GM21360 (cell line): Measurements from ENCODE around the gene SIAE.

Experiments
- ATAC-seq: cut with Tn5 transposase; IDR thresholded peaks from one replicate; pipeline ENCODE4 v1.9.1; 2021; ENCODE audit warnings: mild to moderate bottlenecking, moderate library complexity; ENCODE audit not compliant: unreplicated experiment

Gene SIAE, protein sequence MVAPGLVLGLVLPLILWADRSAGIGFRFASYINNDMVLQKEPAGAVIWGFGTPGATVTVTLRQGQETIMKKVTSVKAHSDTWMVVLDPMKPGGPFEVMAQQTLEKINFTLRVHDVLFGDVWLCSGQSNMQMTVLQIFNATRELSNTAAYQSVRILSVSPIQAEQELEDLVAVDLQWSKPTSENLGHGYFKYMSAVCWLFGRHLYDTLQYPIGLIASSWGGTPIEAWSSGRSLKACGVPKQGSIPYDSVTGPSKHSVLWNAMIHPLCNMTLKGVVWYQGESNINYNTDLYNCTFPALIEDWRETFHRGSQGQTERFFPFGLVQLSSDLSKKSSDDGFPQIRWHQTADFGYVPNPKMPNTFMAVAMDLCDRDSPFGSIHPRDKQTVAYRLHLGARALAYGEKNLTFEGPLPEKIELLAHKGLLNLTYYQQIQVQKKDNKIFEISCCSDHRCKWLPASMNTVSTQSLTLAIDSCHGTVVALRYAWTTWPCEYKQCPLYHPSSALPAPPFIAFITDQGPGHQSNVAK

DNA sequence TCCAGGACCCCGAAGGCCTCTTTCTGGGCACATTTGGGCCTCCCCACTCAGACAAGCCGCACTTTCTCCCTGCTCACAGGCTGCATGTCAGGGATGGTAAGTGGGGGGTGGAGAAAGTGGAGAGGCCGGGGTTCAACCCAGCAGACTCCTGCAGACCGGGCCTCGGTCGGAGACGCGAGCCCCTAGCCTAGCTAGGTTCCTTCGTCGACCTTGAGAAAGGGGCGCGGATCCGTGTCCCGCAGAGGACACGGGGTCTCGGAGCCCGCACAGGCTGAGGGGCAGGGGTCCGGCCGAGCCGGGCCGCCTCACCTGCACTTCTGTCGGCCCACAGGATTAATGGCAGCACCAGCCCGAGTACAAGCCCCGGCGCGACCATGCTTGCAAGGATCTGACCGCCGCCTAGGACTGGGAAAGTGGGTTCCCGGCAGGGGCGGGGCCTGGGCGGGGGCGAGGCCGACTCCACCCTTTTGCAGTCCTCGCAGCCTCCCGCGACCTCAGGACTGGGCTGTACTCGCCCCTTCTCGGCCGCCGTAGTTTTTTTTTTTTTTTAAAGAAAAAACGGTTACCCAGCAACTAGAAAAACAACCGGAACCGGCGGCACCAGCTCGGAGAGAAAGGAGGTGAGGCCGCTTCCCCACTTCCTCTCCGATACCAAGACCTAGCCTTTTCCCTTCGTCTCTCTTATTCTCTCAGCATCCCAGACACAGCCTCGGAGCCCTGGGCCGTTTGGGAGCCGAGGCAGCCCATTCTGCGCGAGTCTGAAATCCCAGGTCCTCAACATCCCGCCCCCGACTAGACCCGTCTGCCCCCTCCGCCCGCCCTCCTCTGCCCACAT, at the start of gene SIAE, which contains the start of gene SPA17:
Gene SIAE (minus strand): TSS at position 407 of the 835 bp plus-strand sequence. CDS start 31 bp downstream, at position 376.
Gene SPA17 (plus strand): TSS at position 572 of the 835 bp plus-strand sequence. CDS start 1,361 bp downstream, outside the sequence.
- peak; percentile 82 for ATAC-seq

DNA sequence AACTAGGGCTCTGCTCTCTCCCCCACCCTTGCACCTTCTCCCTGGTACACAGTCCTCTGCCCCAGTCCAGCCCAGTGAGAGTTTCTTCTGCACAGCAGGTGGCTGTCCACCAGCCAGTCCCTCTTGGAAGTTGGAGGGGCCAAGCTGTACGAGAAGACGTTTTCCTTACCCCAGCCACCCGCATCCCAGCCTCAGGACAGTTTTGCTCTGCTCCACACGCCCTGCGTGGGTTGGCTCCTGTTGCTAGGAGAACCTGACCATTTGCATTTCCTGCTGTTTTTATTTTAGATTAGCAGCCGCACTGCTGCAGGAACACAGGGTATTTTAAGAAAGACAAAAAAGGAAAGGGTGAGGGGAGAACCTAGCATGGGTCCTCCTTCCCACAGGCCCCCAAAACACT, 48.6 kb upstream of the SIAE start:
- no peak for ATAC-seq

DNA sequence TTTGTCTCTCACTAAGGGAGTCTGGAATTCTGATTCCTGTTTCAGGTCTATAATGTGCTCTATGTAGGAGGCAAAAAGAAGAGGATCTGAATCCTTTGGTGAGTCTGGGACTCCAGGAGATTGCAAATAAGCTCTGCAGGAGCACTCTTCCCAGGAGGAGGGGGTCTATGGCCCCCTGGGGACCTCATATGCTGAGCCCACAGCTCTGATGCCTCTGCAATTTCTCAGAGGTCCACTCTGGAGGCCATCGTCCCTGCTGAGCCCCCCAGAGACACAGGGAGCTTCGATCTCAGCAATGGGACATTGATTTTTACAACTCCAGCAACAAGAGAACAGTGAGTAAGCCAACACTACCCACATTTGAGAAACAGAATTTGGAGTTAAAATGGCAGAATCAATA, 46.0 kb upstream of the SIAE start:
- no peak for ATAC-seq

DNA sequence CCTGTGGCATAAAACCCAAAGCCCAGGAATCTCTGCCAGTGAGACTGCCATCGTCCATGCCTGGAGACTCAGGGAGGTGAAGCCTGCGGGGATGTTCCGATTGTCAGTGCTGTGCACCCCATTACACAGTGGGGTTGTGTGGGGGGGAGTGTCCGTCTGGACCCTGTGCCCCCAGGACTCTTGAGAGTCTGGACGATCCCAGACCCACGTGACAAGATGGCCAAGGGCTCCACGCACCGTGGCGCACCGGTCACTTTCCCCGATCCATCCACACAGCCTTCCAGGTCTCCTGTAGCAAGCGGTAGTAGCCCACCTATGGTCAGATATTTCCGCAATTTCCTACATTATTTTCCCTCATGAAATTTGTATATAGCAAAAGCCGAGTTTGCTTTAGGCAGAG, 45.3 kb upstream of the SIAE start:
- no peak for ATAC-seq

DNA sequence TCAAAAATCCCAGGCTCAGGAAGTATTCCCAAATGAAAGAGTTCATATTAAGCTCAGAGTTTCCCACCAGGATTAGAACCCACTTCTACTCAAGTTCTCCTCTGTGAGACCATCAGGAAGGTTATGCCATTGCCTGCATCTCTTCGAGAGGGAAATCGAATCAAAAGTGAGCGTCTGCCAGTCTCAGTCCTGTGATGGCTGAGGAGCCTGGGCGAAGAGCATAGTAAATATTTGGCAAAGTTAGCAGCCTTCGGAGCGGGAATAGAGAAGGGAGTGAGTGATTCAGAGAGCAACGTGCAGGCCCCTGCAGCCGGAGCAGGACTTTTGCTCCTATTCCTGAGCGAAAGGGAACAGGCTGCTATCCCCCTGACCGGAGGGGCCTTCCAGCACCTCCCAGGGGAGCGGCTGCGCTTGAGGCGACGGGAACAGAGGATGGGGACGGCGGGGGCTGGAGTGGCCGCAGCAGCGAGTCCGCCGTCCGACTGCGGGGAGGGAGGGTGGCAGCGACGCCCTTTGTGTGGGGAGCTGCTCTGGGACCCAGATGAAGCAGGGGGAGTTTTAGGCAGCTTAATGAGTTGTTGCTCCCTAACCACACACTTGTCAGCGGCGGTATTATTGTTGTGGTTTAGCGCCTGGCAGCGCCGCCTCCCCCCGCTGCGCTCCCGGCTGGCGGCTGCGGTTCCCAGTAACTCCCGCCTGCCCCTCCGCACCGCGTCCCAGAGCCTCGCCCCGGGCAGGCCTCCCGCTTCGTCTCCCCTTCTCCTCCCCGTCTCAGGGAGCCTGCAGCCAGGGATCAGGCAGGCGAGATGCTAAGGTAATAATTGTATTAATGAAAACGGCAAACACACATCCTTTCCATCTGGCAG, 44.5 kb upstream of the SIAE start:
- ATAC-seq: no peak

DNA sequence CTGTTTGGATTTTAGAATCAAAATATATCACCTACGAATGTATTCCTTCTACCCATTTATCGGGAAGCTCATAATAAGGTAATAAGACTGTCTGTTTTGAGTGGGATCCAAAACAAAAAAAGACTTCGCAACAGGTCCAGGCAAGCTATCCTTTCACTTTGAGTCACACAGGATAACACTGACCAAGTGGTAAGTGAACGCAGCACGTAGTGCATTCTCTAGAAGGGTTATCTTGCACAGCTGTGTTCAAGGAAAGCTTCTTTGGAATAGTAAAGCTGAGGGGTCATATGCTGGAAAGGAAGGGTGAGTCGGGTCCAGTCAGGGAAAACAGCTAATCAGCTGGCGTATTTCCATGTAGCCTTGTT, 43.9 kb upstream of the SIAE start:
- ATAC-seq: no peak

DNA sequence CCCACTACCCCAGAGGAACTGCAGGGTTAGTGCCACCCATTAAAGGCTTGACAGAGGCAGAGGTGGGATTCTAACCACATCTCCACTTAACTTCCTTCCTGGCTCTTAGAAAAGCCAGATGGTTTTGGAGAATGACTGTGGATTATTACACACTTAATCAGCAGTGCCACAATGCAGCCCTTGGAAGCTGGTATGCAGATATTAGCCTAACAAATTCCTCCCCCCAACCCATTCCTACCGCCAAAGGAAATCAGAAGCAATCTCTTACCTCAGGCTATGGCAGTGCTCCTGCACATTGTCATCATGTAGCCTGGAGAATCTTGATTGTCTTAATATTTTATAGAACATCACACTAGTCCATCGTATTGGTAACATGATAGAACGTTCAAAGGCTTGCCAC, 43.1 kb upstream of the SIAE start:
- no peak for ATAC-seq

DNA sequence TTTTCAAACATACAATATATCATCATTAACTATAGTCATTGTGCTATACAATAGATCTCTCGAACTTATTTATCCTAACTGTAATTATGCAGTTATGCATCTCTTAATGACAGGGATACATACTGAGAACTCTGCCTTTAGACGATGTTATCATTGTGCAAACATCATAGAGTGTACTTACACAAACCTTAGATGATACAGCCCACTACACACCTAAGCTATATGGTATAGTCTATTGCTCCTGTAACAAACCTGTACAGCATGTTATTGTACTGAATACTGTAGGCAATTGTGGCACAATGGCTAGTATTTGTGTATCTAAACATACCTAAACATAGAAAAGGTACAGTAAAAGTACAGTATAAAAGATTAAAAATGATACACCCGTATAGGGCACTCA, 38.9 kb upstream of the SIAE start:
- no peak for ATAC-seq

DNA sequence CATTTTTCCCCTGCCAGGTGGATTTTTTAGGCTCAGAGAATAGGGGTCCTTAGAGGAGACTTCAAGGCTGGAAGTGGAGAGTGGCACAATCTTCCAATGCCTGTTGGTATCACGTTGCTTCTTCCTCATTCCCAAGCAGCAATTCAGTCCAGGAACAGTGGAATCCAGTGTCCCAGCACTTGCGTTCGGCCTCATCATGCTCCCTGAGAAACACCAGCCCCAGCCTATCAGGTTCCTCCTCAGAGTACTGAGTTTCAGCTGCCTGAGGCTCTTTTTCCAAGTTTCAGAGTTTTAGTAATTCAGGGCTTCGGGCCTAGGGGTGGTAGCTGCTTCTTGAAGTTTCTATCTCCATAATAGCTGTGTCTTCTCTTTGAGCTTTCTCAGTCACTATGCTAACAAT, 34.3 kb upstream of the SIAE start:
- no peak for ATAC-seq

DNA sequence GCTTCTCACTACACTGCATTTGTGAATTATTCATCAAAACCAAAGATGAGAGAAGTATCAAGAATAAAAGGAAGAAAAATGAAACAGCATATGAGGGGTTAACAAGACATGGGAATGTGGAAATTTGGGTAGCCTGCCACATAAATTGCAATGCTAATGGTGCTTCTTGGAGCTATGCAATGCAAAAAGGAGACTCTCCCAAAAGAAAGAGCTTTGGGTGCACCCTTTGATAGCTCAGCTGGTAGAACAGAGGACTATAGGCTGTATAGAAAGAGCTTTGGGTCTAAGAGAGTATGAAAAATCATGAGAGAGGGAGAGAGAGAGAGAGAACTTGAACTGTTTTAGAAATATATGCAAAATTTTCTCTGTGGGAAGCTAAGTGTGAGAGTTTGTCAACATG, 26.5 kb upstream of the SIAE start:
- no peak for ATAC-seq

DNA sequence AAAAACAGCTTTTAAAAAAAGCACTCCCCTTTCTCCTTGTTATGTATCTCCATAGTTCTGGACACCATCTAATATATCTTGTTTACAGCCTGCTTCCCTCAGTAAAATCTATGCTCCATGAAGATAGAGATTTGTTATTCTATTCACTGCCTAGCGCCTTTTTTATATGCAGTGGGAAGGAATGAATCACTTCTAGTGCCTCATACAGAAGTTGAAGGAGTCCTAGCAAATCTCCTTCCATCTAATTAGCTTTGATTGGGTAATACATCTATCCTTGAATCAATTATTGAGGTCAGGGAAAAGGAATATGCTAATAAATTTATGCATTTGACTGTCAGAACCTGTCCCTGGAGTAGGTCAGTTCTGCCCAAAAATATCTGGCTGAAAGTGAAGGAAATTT, 26.0 kb upstream of the SIAE start:
- ATAC-seq: no peak

DNA sequence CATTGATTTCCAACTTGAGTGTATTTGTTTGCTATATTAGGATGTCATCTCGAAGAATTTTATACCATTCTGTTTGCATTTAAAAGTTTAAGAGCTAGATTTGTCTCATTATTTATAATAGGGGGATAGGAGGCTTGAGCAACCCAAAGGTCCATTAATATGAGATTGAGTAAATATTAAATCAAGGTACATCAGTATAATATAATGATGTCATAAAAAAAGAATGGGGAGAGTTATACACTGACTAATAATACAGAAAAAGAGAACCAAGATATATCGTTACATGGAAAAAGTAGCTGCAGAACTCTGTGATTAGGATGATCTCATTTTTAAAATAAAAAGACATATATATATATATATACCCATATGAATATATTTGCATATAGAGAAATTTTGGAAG, 19.6 kb upstream of the SIAE start:
- no peak for ATAC-seq

DNA sequence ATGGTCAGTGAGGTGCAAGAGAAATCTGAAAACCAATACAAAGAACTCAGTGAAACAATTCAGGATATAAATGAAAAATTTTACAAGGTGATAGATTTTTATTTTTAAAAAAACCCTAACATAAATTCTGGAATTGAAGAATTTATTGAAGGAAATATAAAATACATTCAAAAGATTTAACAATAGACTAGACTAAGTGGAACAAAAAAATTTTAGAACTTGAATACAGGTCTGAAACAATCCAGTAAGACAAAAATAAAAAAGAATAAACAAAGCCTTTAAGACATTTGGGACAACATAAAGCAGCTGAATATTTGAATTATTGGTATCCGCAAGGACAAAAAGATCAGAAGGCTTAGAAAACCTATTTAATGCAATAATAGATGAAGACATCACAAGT, 8.9 kb upstream of the SIAE start:
- no peak for ATAC-seq

DNA sequence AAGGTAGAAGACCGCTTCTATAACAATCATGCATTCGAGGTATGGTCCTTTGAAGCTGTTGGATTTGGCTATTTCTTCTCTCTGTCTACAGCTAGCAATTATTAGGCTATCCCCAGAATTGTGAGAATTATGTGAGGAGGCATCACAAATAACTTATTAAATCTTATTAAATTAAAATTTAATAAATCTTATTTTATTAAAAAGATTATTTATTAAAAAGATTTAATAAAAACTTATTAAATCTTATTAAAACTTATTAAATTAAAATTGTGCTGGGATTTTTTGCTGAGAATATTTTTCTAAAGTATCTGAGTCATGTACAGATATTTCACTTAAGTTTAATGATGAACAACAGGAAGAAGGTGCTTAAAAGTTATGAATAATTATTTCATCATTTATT, 7.9 kb upstream of the SIAE start:
- no peak for ATAC-seq

DNA sequence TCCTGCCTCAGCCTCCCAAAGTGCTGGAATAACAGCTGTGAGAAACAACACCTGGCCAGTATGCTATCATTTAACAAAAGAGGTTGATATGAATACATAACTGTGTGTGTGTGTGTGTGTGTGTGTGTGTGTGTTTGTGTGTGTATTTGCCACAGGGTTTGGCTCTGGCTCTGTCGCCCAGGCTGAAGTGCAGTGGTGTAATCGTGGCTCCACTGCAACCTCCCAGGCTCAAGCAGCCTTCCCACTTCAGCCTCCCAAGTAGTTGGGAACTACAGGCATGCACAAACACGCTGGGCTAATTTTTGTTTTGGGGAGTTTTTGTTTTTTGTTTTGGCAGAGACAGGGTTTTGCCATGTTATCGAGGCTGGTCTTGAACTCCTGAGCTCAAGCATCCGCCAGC, 4.9 kb upstream of the SIAE start:
- ATAC-seq: no peak

DNA sequence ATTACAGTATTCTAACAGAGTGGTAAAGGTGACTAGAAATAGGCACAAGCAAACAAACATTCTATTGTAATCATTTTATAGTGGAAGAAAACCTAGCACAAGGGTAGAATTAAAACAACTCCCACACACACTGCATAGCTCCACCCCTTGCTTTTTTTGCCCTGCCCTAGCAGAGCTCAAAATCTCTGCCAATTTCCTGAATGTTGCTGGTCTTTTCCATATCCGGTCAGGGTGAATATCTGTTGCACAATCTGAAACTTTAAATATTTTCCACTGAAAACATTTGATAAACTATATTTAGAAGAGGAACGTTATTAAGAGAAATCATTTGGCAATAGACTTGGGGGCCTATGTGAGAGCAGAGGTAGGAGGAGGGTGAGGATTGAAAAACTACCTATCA, 2.8 kb upstream of the SIAE start:
- no peak for ATAC-seq

DNA sequence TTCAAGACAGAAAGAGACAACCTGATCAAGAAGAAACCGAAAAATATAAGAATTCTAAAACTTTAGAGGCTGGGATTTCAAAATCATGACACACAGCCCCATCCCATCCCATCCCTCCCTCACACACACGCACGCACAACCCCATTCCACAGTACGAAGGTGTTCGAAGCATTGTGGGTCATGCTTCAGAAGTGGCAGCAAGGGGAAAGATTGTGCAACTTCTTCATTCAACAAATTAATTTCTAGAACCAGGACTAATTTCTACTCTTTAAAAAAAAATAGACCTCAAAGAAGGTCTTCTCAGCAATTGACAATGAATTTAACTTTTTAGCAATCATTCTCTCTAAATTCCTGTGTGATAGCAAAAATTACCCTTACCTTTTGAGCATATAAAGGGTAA, 1.0 kb upstream of the SIAE start:
- ATAC-seq: no peak

DNA sequence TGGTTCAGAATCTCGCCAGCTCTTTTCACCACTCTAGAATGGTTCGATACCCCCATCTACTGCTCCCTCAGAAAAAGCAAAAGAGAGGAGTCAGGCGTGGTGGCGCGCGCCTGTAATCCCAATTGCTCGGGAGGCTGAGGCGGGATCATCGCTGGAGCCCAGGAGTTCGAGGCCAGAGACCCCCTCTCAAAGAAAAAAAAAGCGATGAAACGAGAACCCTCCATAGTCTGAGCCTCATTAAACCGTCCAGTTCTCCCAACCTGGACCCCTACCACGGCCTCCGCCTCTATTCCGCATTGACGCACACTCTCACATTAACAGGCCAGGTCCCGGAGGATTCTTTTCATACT, 604 bp upstream of the SIAE start:
- no peak for ATAC-seq

DNA sequence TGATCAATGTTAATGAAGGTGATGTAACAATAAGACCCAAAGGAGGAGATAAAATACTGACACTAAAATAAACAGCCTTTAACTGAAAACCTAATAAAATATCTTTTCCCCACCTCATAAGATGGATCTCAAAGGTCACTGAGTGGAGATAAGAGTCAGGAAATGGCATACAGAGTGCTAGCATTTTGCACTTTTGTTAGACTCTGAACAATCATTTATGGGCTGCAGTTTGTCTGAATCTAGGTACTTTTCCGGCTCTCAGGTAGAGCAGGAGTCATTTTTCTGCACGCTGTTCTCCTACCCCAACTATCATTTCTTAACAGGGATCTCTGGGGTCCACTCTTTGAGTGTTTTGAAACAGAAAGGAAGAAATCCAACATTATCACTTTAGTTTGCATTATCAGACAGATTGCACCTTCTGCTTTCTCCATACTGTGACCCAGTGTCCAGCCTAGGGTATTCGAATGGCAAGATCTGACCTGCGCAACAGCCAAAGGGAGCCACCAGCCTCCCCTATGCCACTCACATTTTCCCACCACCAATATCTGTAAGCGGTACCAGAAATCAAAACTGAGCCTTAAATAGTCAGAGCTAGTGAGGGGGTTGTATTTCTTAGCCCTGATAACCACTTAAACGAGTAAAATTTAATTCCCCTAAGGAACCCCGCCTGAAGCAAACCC, 863 bp downstream of the SIAE start:
- no peak for ATAC-seq

DNA sequence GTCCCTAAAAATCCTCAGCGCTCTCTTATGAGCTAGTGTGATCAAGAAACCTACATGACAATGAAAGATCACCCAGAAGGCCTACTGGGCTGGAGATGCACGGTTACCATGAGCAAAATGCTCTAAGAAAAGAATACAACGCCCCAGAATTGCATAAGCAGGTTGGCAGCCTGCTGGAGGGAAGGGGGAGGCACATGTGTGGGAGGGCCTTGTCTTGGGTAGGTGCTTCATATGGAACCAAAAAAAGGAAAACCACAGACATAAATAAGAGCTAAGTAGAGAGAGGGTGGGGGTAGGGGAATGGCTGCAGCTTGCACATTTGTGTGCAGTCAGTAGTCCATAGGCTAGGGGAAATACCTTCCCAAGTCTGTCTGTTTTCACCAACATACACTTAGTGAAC, 2.8 kb downstream of the SIAE start:
- ATAC-seq: peak; percentile 38

DNA sequence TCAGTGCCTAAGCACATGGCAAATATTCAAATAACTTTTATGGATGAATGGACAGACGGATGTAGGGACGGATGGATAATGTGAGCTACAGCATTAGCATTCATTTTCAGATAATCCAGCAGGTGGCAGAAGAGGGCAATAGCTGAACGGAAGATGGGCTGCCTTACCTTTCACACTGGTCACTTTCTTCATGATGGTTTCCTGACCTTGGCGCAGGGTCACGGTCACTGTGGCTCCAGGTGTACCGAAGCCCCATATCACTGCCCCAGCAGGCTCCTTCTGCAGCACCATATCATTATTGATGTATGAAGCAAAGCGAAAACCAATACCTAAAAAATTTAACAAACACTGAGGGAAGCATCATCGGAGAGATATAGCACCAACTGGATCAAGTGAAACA, 4.3 kb downstream of the SIAE start:
- ATAC-seq: peak; percentile 31
